HepG2 (cell line): Measurements from ENCODE around the gene CEP131. TPM values are rescaled to one million over a fixed set of nuclear protein-coding genes. Genes with fewer than 3 reads are reported as not detected.

ENCODE experiments used
- BCL3 ChIP-seq: sonication (generic); formaldehyde crosslinking; IDR thresholded peaks from 2 replicates; pipeline ENCODE4 v1.5.1; 2020; ENCODE audit warnings: mild to moderate bottlenecking, missing genetic modification reagents, moderate library complexity
- CERS6 ChIP-seq: sonication (generic); formaldehyde crosslinking; IDR thresholded peaks from 2 replicates; pipeline ENCODE4 v1.5.0; 2020; ENCODE audit warnings: missing genetic modification reagents
- FOXO4 ChIP-seq: sonication (generic); formaldehyde crosslinking; conservative IDR thresholded peaks from 2 replicates; pipeline ENCODE4 v1.8.1; 2023; ENCODE audit warnings: missing genetic modification reagents
- HMGXB3 ChIP-seq: sonication (generic); formaldehyde crosslinking; IDR thresholded peaks from 2 replicates; pipeline ENCODE4 v1.4.0; 2020; ENCODE audit warnings: missing genetic modification reagents, borderline replicate concordance
- NCOA5 ChIP-seq: sonication (generic); formaldehyde crosslinking; IDR thresholded peaks from 2 replicates; pipeline ENCODE4 v1.4.0; 2020; ENCODE audit warnings: missing genetic modification reagents
- PPARG ChIP-seq: conservative IDR thresholded peaks from 2 replicates; pipeline ENCODE4 v1.6.1; 2016; ENCODE audit warnings: missing biosample characterization, missing genetic modification reagents
- SOX13 ChIP-seq, 3 experiments: fragments of 450-650 bp in 1 of 3; sonication (generic) in 1 of 3; formaldehyde crosslinking in 1 of 3; IDR thresholded peaks in 2 of 3; conservative IDR thresholded peaks in 1 of 3; 2 replicates each; pipeline versions ENCODE4 v1.5.0 to v1.6.1; 2016 to 2020; ENCODE audit warnings: antibody characterized with exemption in 1 of 3, mild to moderate bottlenecking in 1 of 3, missing compliant biosample characterization in 1 of 3, missing genetic modification reagents in 1 of 3, moderate library complexity in 1 of 3
- SUZ12 ChIP-seq: fragments of 150-350 bp; IDR thresholded peaks from 2 replicates; pipeline ENCODE4 v1.6.1; 2014; ENCODE audit warnings: low read depth, low read length
- ZNF414 ChIP-seq: sonication (generic); formaldehyde crosslinking; IDR thresholded peaks from 2 replicates; pipeline ENCODE4 v1.5.0; 2020; ENCODE audit warnings: missing genetic modification reagents
- ZNF44 ChIP-seq: sonication (generic); formaldehyde crosslinking; IDR thresholded peaks from 2 replicates; pipeline ENCODE4 v1.5.1; 2020; ENCODE audit warnings: mild to moderate bottlenecking, missing genetic modification reagents
- ZNF460 ChIP-seq: sonication (generic); formaldehyde crosslinking; IDR thresholded peaks from 2 replicates; pipeline ENCODE4 v1.5.1; 2020; ENCODE audit warnings: missing genetic modification reagents, mild to moderate bottlenecking, borderline replicate concordance
- polyA plus RNA-seq, 8 experiments: library from polyadenylated mRNA; depleted of rRNA in 3 of 8; stranded (reverse) in 7 of 8; unstranded in 1 of 8; fragments of >200 nt; fragmentation: Illumina TruSeq in 4 of 8; extraction: Trizol in 4 of 8; gene quantifications; 2 replicates each; pipeline versions ENCODE4 v1.2.1 to v1.2.3, GENCODE V29; 2011 to 2016; ENCODE audit warnings: low read depth in 4 of 8, missing spikeins in 1 of 8, mixed read lengths in 1 of 8; ENCODE audit not compliant: insufficient read depth in 1 of 8
- total RNA-seq, 5 experiments: library from RNA; depleted of rRNA; stranded (reverse); fragments of >200 nt; fragmentation: Illumina TruSeq; extraction: Trizol; gene quantifications; 2 replicates each; pipeline ENCODE4 v1.2.3, GENCODE V29; 2016; ENCODE audit warnings: low read depth in 1 of 5
- TF ChIP-seq, protein P1 (sequence below): sonication (generic); formaldehyde crosslinking; IDR thresholded peaks from 2 replicates; pipeline ENCODE4 v1.5.0; 2020; ENCODE audit warnings: mild to moderate bottlenecking, missing genetic modification reagents, borderline replicate concordance

CEP131 gene
- total and polyA plus RNA-seq, 2 of the 13 experiments (the other 11 are each of a cell fraction or from before 2014, with no cell fraction given), result 5.0 to 16.8 TPM

DNA sequence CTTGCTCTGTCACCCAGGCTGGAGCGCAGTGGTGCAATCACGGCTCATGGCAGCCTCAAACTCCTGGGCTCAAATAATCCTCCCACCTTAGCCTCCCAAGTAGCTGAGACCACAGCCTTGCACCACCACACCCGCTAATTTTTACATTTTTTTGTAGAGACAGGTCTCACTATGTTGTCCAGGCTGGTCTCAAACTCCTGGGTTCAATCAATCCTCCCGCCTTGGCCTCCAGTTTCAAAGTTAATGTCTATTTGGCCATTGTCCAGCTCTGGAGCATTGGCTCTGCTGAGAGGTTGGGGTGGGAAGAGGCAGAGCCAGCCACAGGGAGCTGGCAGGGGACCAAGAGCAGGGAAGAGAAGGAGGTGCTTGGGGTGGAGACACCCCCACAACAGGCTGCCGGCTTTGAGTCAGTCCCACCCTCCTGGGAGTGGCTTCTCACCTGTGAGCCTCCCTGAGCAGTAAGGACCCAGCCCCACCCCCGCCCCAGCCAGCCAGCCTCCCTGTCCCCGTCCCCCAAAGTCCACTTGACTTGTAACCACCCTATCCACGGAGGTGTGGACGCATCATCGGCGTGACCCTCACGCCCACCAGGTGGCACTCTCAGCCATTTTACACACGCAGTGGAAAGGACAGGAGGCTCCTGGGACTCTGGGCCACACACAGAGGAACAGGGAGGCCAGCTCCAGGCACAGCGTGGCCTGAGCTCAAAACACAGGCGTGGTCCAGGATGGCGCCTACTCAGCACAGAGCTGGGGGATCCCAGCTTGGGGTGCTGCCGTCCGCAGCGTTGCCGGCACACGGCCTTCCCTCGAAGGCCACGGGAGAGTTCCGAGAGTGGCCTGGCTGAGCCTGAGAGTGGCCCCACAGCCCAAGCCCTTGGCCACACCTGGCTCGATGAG lies 80.2 kb downstream of the CEP131 start (continued):
- TF ChIP-seq, protein P1, sequence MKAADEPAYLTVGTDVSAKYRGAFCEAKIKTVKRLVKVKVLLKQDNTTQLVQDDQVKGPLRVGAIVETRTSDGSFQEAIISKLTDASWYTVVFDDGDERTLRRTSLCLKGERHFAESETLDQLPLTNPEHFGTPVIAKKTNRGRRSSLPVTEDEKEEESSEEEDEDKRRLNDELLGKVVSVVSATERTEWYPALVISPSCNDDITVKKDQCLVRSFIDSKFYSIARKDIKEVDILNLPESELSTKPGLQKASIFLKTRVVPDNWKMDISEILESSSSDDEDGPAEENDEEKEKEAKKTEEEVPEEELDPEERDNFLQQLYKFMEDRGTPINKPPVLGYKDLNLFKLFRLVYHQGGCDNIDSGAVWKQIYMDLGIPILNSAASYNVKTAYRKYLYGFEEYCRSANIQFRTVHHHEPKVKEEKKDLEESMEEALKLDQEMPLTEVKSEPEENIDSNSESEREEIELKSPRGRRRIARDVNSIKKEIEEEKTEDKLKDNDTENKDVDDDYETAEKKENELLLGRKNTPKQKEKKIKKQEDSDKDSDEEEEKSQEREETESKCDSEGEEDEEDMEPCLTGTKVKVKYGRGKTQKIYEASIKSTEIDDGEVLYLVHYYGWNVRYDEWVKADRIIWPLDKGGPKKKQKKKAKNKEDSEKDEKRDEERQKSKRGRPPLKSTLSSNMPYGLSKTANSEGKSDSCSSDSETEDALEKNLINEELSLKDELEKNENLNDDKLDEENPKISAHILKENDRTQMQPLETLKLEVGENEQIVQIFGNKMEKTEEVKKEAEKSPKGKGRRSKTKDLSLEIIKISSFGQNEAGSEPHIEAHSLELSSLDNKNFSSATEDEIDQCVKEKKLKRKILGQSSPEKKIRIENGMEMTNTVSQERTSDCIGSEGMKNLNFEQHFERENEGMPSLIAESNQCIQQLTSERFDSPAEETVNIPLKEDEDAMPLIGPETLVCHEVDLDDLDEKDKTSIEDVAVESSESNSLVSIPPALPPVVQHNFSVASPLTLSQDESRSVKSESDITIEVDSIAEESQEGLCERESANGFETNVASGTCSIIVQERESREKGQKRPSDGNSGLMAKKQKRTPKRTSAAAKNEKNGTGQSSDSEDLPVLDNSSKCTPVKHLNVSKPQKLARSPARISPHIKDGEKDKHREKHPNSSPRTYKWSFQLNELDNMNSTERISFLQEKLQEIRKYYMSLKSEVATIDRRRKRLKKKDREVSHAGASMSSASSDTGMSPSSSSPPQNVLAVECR (CRISPR knock-in tag), result peak; percentile 54; the same call in 1 of the 2 replicates
- TF ChIP-seq ZNF44 (CRISPR knock-in tag), result no peak
- TF ChIP-seq ZNF414 (CRISPR knock-in tag), result peak; percentile 59; the same call in 1 of the 2 replicates
- TF ChIP-seq PPARG (CRISPR knock-in tag), result 0 out of 2 replicates have a peak, but pooled peaks have one; percentile 13
- no peak for TF ChIP-seq NCOA5
- peak; percentile 23; the same call in 1 of the 2 replicates for TF ChIP-seq HMGXB3 (CRISPR knock-in tag)
- TF ChIP-seq ZNF460, result no peak
- TF ChIP-seq SUZ12, result no peak
- no peak for TF ChIP-seq CERS6 (CRISPR knock-in tag)
- no peak for TF ChIP-seq SOX13 (IDR thresholded peaks at IDR 0.05)
- peak in 1 of 2 experiments; percentile 30; a peak in 1 of 4 replicates for TF ChIP-seq SOX13 (CRISPR knock-in tag; conservative IDR thresholded peaks at IDR 0.05 in 1 of 2, IDR thresholded peaks at IDR 0.05 in 1 of 2)
- 0 out of 2 replicates have a peak, but pooled peaks have one; percentile 85 for TF ChIP-seq FOXO4
- 0 out of 2 replicates have a peak, but pooled peaks have one; percentile 40 for TF ChIP-seq BCL3 (CRISPR knock-in tag)
